Bronchial smooth muscle cell (primary cell): Measurements from ENCODE around the gene GPR183. TPM values are rescaled to one million over a fixed set of nuclear protein-coding genes. Genes with fewer than 3 reads are reported as not detected.

Experiments used
- total RNA-seq: library from RNA; depleted of rRNA; stranded (reverse); fragments of >200 nt; gene quantifications from 2 replicates; pipeline ENCODE4 v1.2.1, GENCODE V29; 2014

GPR183 gene
- total RNA-seq = not detected in 2 replicates

GRCh38 chr13:99307247-99307646, at the start of gene GPR183:
Gene GPR183 (minus strand): TSS chr13:99307399. CDS start chr13:99296145, 11,254 bp downstream.

GRCh38 chr13:99258210-99258860, 48.9 kb downstream of the GPR183 start, which contains the start of gene GPR18:
Gene GPR18 (minus strand): TSS chr13:99258379. CDS start chr13:99255872, 2,507 bp downstream.

Other genes with a start within 250 kb of the GPR183 start
- 16.4 and 20.3 TPM in 2 replicates for gene UBAC2, start 106.5 kb downstream of the GPR183 start, total RNA-seq
- not detected in 2 replicates for gene GPR18, start 49.0 kb downstream of the GPR183 start, total RNA-seq
- 68.8 and 99.8 TPM in 2 replicates for gene TM9SF2, start 194.1 kb upstream of the GPR183 start, total RNA-seq